A673 (cell line): ENCODE data around the gene PATJ. TPM values are rescaled to one million over a fixed set of nuclear protein-coding genes. Genes with fewer than 3 reads are reported as not detected.

ENCODE experiments used
- BruUV-seq: library from RNA; stranded (reverse); fragments of 400-500 nt; replicated peaks from 2 replicates; lab custom pipeline; 2021; lab: Mats Ljungman, UMichigan
- CTCF ChIA-PET: fragments of 300-600 bp; sonication (Branson Sonifier 250); formaldehyde crosslinking; loops from one replicate; lab custom pipeline; 2022; ENCODE audit warnings: antibody characterized with exemption; lab: Charles Lee
- POLR2A ChIA-PET: fragments of 300-600 bp; sonication (Branson Sonifier 250); formaldehyde crosslinking; loops from one replicate; lab custom pipeline; 2022; ENCODE audit warnings: antibody characterized with exemption; ENCODE audit not compliant: low non-redundant PET; lab: Charles Lee
- DNase-seq: peaks from one replicate; pipeline ENCODE4 v3.0.0-alpha.2; 2015; ENCODE audit warnings: low spot score
- H3K27ac ChIP-seq: fragments of 200-600 bp; sonication (generic); 2 replicates; pipeline ENCODE4 v1.5.1; 2016; ENCODE audit warnings: mixed run types, low read depth, mild to moderate bottlenecking, mixed read lengths, antibody characterized with exemption, low read length; ENCODE audit not compliant: poor library complexity, severe bottlenecking
- H3K27me3 ChIP-seq: fragments of 200-600 bp; sonication (generic); replicated peaks from 2 replicates; pipeline ENCODE4 v1.6.1; 2017; ENCODE audit warnings: mixed run types, low read depth, mild to moderate bottlenecking, mixed read lengths, antibody characterized with exemption, low read length; ENCODE audit not compliant: insufficient read depth, poor library complexity
- H3K36me3 ChIP-seq: fragments of 200-600 bp; sonication (generic); 2 replicates; pipeline ENCODE4 v1.6.1; 2016; ENCODE audit warnings: mixed run types, mild to moderate bottlenecking, mixed read lengths, antibody characterized with exemption, low read length; ENCODE audit not compliant: insufficient read depth, poor library complexity, severe bottlenecking
- H3K4me1 ChIP-seq: fragments of 200-600 bp; sonication (generic); 2 replicates; pipeline ENCODE4 v1.6.1; 2017; ENCODE audit warnings: mixed run types, mild to moderate bottlenecking, mixed read lengths, antibody characterized with exemption, low read length; ENCODE audit not compliant: insufficient read depth, poor library complexity, severe bottlenecking
- H3K4me3 ChIP-seq: fragments of 200-600 bp; sonication (generic); 2 replicates; pipeline ENCODE4 v1.5.1; 2016; ENCODE audit warnings: low read depth, mixed run types, mild to moderate bottlenecking, mixed read lengths, low read length; ENCODE audit not compliant: poor library complexity, severe bottlenecking
- H3K9me3 ChIP-seq: fragments of 200-600 bp; sonication (generic); 2 replicates; pipeline ENCODE4 v1.6.1; 2016; ENCODE audit warnings: mixed run types, low read depth, mild to moderate bottlenecking, mixed read lengths, antibody characterized with exemption, low read length; ENCODE audit not compliant: poor library complexity, severe bottlenecking
- EZH2 ChIP-seq: fragments of 200-600 bp; sonication (generic); IDR thresholded peaks from 2 replicates; pipeline ENCODE4 v1.6.1; 2017; ENCODE audit warnings: borderline replicate concordance, low read depth, mild to moderate bottlenecking, mixed read lengths, antibody characterized with exemption, low read length; ENCODE audit not compliant: poor library complexity, severe bottlenecking
- intact Hi-C: fragments of 100-400 bp; cut with micrococcal nuclease; formaldehyde crosslinking; loops from one replicate; pipeline ENCODE4 v1.10.0; 2022; ENCODE audit not compliant: unreplicated experiment
- total RNA-seq: library from RNA; stranded (reverse); gene quantifications from 2 replicates; pipeline ENCODE4 v1.2.3, GENCODE V29; 2021
- TF ChIP-seq, protein P1 (sequence below): fragments of 300-800, 200-600 bp; sonication (generic); conservative IDR thresholded peaks from 2 replicates; pipeline ENCODE4 v1.5.1; 2017; ENCODE audit warnings: low read depth, mild to moderate bottlenecking, antibody characterized with exemption, low read length, moderate library complexity, mixed read lengths

The PATJ gene
- total RNA-seq, 1 experiment from 2014 or later = 6.6 TPM

DNA sequence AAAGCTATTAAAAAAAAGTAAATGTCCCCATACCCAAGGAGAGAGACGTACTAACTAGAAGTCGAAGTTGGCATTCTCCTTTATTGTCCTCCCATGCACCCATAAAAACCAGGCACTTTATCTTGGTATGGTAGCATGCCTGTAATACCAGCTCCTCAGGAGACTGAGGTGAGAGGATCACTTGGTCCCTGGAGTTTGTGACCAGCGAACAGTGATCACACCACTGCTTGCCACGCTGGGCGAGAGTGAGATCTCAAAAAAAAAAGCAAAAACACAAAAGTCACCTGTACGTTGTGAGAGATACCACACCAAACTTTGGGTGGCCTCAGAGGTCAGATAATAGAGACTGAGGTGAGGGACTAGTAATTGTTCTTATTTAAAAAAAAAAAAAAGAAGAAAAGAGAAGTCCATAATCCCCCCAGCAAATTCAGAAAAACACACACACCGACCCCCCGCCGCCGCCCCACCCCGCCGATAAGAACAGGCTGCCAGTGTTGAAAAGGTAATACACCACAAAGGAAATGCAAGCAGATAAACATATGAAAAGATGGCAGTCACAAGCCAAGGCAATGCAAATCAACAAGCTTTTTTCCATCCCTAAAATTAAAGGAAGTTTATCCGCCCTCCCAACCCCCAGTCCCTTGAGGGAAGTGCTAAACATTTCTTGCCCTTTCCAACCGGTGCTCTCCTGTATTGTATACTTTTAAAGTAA is 455.9 kb downstream of the PATJ start:
- H3K27ac ChIP-seq = no peak overlapping the region
- ChIA-PET CTCF (no interaction called here), POLR2A (no interaction called here)
- H3K27me3 ChIP-seq = no peaks in the 10 kb centered on the region
- DNase-seq = no peak
- H3K36me3 ChIP-seq = no peaks in the 10 kb centered on the region
- no peaks in the 10 kb centered on the region for H3K4me1 ChIP-seq
- BruUV-seq = no TSS peak
- intact Hi-C loops = no loop called here
- TF ChIP-seq, protein P1, sequence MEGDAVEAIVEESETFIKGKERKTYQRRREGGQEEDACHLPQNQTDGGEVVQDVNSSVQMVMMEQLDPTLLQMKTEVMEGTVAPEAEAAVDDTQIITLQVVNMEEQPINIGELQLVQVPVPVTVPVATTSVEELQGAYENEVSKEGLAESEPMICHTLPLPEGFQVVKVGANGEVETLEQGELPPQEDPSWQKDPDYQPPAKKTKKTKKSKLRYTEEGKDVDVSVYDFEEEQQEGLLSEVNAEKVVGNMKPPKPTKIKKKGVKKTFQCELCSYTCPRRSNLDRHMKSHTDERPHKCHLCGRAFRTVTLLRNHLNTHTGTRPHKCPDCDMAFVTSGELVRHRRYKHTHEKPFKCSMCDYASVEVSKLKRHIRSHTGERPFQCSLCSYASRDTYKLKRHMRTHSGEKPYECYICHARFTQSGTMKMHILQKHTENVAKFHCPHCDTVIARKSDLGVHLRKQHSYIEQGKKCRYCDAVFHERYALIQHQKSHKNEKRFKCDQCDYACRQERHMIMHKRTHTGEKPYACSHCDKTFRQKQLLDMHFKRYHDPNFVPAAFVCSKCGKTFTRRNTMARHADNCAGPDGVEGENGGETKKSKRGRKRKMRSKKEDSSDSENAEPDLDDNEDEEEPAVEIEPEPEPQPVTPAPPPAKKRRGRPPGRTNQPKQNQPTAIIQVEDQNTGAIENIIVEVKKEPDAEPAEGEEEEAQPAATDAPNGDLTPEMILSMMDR = no peak
- TF ChIP-seq EZH2 = no peak
- no peaks in the 10 kb centered on the region for H3K9me3 ChIP-seq
- no peak overlapping the region for H3K4me3 ChIP-seq

DNA sequence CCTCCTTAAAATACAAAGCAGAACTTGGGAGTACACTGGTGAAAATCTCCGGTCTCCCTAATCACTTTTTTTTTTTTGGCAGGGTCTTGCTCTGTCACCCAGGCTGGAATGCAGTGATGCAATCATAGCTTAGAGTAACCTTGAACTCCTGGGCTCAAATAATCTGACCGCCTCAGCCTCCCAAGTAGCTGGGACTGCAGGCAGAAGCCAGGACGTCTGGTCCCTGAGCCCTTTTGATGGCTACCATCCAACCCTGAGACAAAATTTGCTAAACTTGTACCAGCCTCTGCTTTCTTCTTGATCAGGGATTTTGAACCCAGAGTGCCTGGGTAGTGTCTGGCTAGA is 456.5 kb downstream of the PATJ start:
- no peak for DNase-seq
- Histone ChIP-seq H3K27me3 (no peaks in the 10 kb centered on the region), H3K9me3 (no peaks in the 10 kb centered on the region), H3K36me3 (no peaks in the 10 kb centered on the region), H3K4me1 (no peaks in the 10 kb centered on the region), H3K27ac (no peak overlapping the region), H3K4me3 (no peak overlapping the region)
- BruUV-seq = no TSS peak
- POLR2A ChIA-PET = no interaction called here
- TF ChIP-seq EZH2 = no peak
- TF ChIP-seq, protein P1 = no peak
- CTCF ChIA-PET = no interaction called here
- intact Hi-C loops = no loop called here

DNA sequence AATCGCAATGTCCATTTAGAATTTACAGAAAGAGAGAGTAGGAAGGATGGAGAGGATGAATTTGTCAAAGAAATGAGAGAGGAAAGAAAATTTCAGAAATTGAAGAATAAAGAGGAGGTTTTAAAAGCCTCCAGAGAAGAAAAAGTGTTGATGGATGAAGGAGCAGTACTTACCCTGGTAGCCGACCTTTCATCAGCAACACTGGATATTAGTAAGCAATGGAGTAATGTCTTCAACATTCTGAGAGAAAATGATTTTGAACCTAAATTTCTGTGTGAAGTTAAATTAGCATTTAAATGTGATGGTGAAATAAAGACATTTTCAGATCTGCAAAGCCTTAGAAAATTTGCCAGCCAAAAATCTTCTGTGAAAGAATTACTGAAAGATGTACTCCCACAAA is 464.9 kb downstream of the PATJ start:
- H3K9me3 ChIP-seq = peaks cover 33% of the 10 kb centered on the region
- TF ChIP-seq EZH2 = no peak
- TF ChIP-seq, protein P1 = no peak
- no peak for DNase-seq
- ChIA-PET CTCF (no interaction called here), POLR2A (no interaction called here)
- H3K36me3 ChIP-seq = no peaks in the 10 kb centered on the region
- no peaks in the 10 kb centered on the region for H3K27me3 ChIP-seq
- no TSS peak for BruUV-seq
- intact Hi-C loops = no loop called here
- H3K27ac ChIP-seq = no peak overlapping the region
- no peaks in the 10 kb centered on the region for H3K4me1 ChIP-seq
- H3K4me3 ChIP-seq = no peak overlapping the region
